GM19240 (cell line): ENCODE results near the gene PHLDB3.
A peak's percentile ranks its signal among the peaks of the same experiment; 100 is the strongest.
"Not testable (repeated sequence)": the region's sequence is repeated elsewhere in the genome, so short reads cannot be mapped to it uniquely, and the experiment has no call there.

ENCODE experiments used
- DNase-seq: peaks from one replicate; pipeline ENCODE4 v3.0.0; 2011; ENCODE audit warnings: low spot score; ENCODE audit not compliant: insufficient read length

The PHLDB3 gene

GRCh38 chr19:43504426-43505185, at the start of gene PHLDB3:
Gene PHLDB3, minus strand, starts transcription at chr19:43504746. Its CDS starts 628 bp downstream, at chr19:43504118.
- no peak for DNase-seq

GRCh38 chr19:43553656-43554055, 49.1 kb upstream of the PHLDB3 start:
- DNase-seq = no peak

- DNase-seq = no peak
Observed at GRCh38 chr19:43552616-43553015, 48.1 kb upstream of the PHLDB3 start.

GRCh38 chr19:43552198-43552450, 47.6 kb upstream of the PHLDB3 start:
- DNase-seq = no peak

GRCh38 chr19:43551399-43552197, 47.1 kb upstream of the PHLDB3 start:
- DNase-seq = no peak

- no peak for DNase-seq
Observed at GRCh38 chr19:43548706-43549105, 44.2 kb upstream of the PHLDB3 start.

- not testable (repeated sequence) for DNase-seq
Observed at GRCh38 chr19:43547926-43548325, 43.4 kb upstream of the PHLDB3 start.

- DNase-seq = no peak
Observed at GRCh38 chr19:43546581-43546980, 42.0 kb upstream of the PHLDB3 start.

- DNase-seq = no peak
Observed at GRCh38 chr19:43545981-43546380, 41.4 kb upstream of the PHLDB3 start.

GRCh38 chr19:43545276-43545675, 40.7 kb upstream of the PHLDB3 start:
- no peak for DNase-seq

GRCh38 chr19:43544077-43544476, 39.5 kb upstream of the PHLDB3 start:
- no peak for DNase-seq

GRCh38 chr19:43541920-43542650, 37.5 kb upstream of the PHLDB3 start:
- no peak for DNase-seq

- no peak for DNase-seq
Observed at GRCh38 chr19:43540381-43540780, 35.8 kb upstream of the PHLDB3 start.

GRCh38 chr19:43538922-43539321, 34.4 kb upstream of the PHLDB3 start:
- no peak for DNase-seq

GRCh38 chr19:43534816-43535761, 30.5 kb upstream of the PHLDB3 start:
- no peak for DNase-seq

- DNase-seq = no peak
Observed at GRCh38 chr19:43534305-43534815, 29.8 kb upstream of the PHLDB3 start.

GRCh38 chr19:43533546-43534304, 29.2 kb upstream of the PHLDB3 start:
- DNase-seq = peak; percentile 96

- peak; percentile 86 for DNase-seq
Observed at GRCh38 chr19:43532962-43533545, 28.5 kb upstream of the PHLDB3 start, which contains the start of gene ZNF575. Gene ZNF575, plus strand, starts transcription at chr19:43533188. Its CDS starts 1,235 bp downstream, at chr19:43534423.

GRCh38 chr19:43532571-43532961, 28.0 kb upstream of the PHLDB3 start:
- DNase-seq = peak; percentile 31
